Endothelial cell of umbilical vein (primary cell): Measurements from ENCODE around the gene DLX1. TPM values are rescaled to one million over a fixed set of nuclear protein-coding genes. Genes with fewer than 3 reads are reported as not detected.

Experiments used
- BruUV-seq: library from RNA; stranded (reverse); fragments of 400-500 nt; replicated peaks from 2 replicates; lab custom pipeline; 2021; lab: Mats Ljungman, UMichigan
- CTCF ChIA-PET: fragments of 300-600, 350-600 bp; sonication (Branson Sonifier 250); formaldehyde crosslinking; loops from one replicate; lab custom pipeline; 2021; ENCODE audit warnings: antibody characterized with exemption, inconsistent platforms; lab: Charles Lee
- POLR2A ChIA-PET: fragments of 300-600, 350-600 bp; sonication (Branson Sonifier 250); formaldehyde crosslinking; loops from one replicate; lab custom pipeline; 2021; ENCODE audit warnings: antibody characterized with exemption, inconsistent platforms; lab: Charles Lee
- DNase-seq: peaks from one replicate; pipeline ENCODE4 v3.0.0-alpha.2; 2011; ENCODE audit warnings: low read depth, low spot score
- FAIRE-seq: peaks from 2 replicates; lab custom pipeline; 2011; peaks lifted over from hg19 to GRCh38; lab: Jason Lieb, UNC
- H2AFZ ChIP-seq: 2 replicates; pipeline ENCODE4 v1.6.0; 2012; ENCODE audit warnings: low read depth, low read length, control low read depth, inconsistent platforms
- H3K27ac ChIP-seq: 2 replicates; pipeline ENCODE4 v1.5.1; 2011; ENCODE audit warnings: low read depth, mild to moderate bottlenecking, control low read depth, low read length, moderate library complexity; ENCODE audit not compliant: insufficient read depth
- H3K27me3 ChIP-seq, 2 experiments: 2 replicates each; pipeline versions ENCODE4 v1.6.0 to v1.6.1; 2011; ENCODE audit warnings: low read length in 2 of 2, mixed read lengths in 1 of 2; ENCODE audit not compliant: control insufficient read depth in 2 of 2, insufficient read depth in 2 of 2
- H3K36me3 ChIP-seq, 2 experiments: 2 replicates in 1 of 2; 3 replicates in 1 of 2; pipeline ENCODE4 v1.5.1; 2011; ENCODE audit warnings: low read length in 2 of 2, mild to moderate bottlenecking in 1 of 2, moderate library complexity in 1 of 2; ENCODE audit not compliant: control insufficient read depth in 2 of 2, insufficient read depth in 2 of 2; ENCODE audit errors: extremely low read depth in 1 of 2
- H3K4me1 ChIP-seq: 3 replicates; pipeline ENCODE4 v1.5.1; 2011; ENCODE audit warnings: mild to moderate bottlenecking, low read length; ENCODE audit not compliant: control insufficient read depth, insufficient read depth; ENCODE audit errors: extremely low read depth
- H3K4me2 ChIP-seq: 2 replicates; pipeline ENCODE4 v1.6.1; 2011; ENCODE audit warnings: low read length, control low read depth, mixed read lengths; ENCODE audit not compliant: insufficient read depth
- H3K4me3 ChIP-seq, 3 experiments: fragments of 200-600 bp in 1 of 3; sonication (generic), shearing (Covaris generic) in 1 of 3; replicated peaks in 1 of 3; 2 replicates each; pipeline ENCODE4 v1.5.1; 2011 to 2016; ENCODE audit warnings: control low read depth in 3 of 3, low read length in 3 of 3, mild to moderate bottlenecking in 2 of 3, inconsistent platforms in 1 of 3, low read depth in 1 of 3, moderate library complexity in 1 of 3; ENCODE audit not compliant: insufficient read depth in 1 of 3
- H3K79me2 ChIP-seq: 2 replicates; pipeline ENCODE4 v1.6.0; 2012; ENCODE audit warnings: low read length, inconsistent platforms; ENCODE audit not compliant: control insufficient read depth, insufficient read depth
- H3K9ac ChIP-seq: replicated peaks from 2 replicates; pipeline ENCODE3; 2011; ENCODE audit warnings: low read length, control low read depth; ENCODE audit not compliant: insufficient read depth; ENCODE audit errors: extremely low read depth
- H3K9me1 ChIP-seq: replicated peaks from 3 replicates; pipeline ENCODE4 v1.6.0; 2011; ENCODE audit warnings: mild to moderate bottlenecking, low read length; ENCODE audit not compliant: control insufficient read depth, insufficient read depth; ENCODE audit errors: extremely low read depth
- H3K9me3 ChIP-seq: replicated peaks from 2 replicates; pipeline ENCODE4 v1.5.1; 2012; ENCODE audit warnings: low read length, inconsistent platforms; ENCODE audit not compliant: control insufficient read depth, insufficient read depth
- H4K20me1 ChIP-seq: replicated peaks from 2 replicates; pipeline ENCODE3; 2011; ENCODE audit warnings: mild to moderate bottlenecking, low read length; ENCODE audit not compliant: control insufficient read depth, insufficient read depth; ENCODE audit errors: extremely low read depth
- EZH2 ChIP-seq: IDR thresholded peaks from 2 replicates; pipeline ENCODE4 v1.6.1; 2012; ENCODE audit warnings: borderline replicate concordance, low read depth, mild to moderate bottlenecking, moderate library complexity, low read length, inconsistent platforms; ENCODE audit not compliant: severe bottlenecking
- FOS ChIP-seq: IDR thresholded peaks from 2 replicates; pipeline ENCODE4 v1.6.1; 2011; ENCODE audit warnings: mild to moderate bottlenecking, low read length, moderate library complexity, borderline replicate concordance; ENCODE audit not compliant: insufficient read depth
- GATA2 ChIP-seq: IDR thresholded peaks from 2 replicates; pipeline ENCODE4 v1.7.0; 2011; ENCODE audit warnings: low read depth, mild to moderate bottlenecking, moderate library complexity, mixed read lengths, low read length; ENCODE audit not compliant: insufficient read length, insufficient read depth
- JUN ChIP-seq: IDR thresholded peaks from 2 replicates; pipeline ENCODE4 v1.6.1; 2011; ENCODE audit warnings: borderline replicate concordance, low read depth; ENCODE audit not compliant: insufficient read length, insufficient read depth
- MYC ChIP-seq: IDR thresholded peaks from one replicate; pipeline ENCODE4 v1.6.1; 2011; ENCODE audit warnings: mild to moderate bottlenecking, low read depth, low read length
- POLR2A ChIP-seq: IDR thresholded peaks from 2 replicates; pipeline ENCODE4 v1.6.1; 2012; ENCODE audit warnings: low read depth, mild to moderate bottlenecking, control low read depth, low read length
- POLR2AphosphoS5 ChIP-seq: IDR thresholded peaks from 2 replicates; pipeline ENCODE4 v1.6.1; 2012; ENCODE audit warnings: low read depth, mild to moderate bottlenecking, control low read depth, low read length, moderate library complexity; ENCODE audit not compliant: insufficient read depth
- dilution Hi-C: fragments of 300-500 bp; cut with MboI; formaldehyde crosslinking; loops from one replicate; pipeline ENCODE4 v1.15.0; 2019; ENCODE audit warnings: low sequenced_read_pairs; ENCODE audit not compliant: extremely low pct_ligation_motif_present
- intact Hi-C: fragments of 100-400 bp; cut with micrococcal nuclease; formaldehyde crosslinking; loops from one replicate; pipeline ENCODE4 v1.10.0; 2022
- polyA plus RNA-seq, 4 experiments: library from polyadenylated mRNA; depleted of rRNA in 3 of 4; stranded (reverse) in 3 of 4; unstranded in 1 of 4; fragments of >200 nt; gene quantifications; 2 replicates each; pipeline versions ENCODE4 v1.2.1 to v1.2.3, GENCODE V29; 2011 to 2012; ENCODE audit warnings: missing spikeins in 1 of 4
- total RNA-seq: library from RNA; stranded (reverse); gene quantifications from 2 replicates; pipeline ENCODE4 v1.2.3, GENCODE V29; 2021
- TF ChIP-seq, protein P1 (sequence below), 2 donors: IDR thresholded peaks; 1 replicate in 1 of 2; 2 replicates in 1 of 2; pipeline ENCODE4 v1.5.1; 2011; ENCODE audit warnings: low read length in 2 of 2, mild to moderate bottlenecking in 2 of 2, moderate library complexity in 2 of 2, control low read depth in 1 of 2, inconsistent platforms in 1 of 2, low read depth in 1 of 2; ENCODE audit not compliant: insufficient read depth in 1 of 2; ENCODE audit errors: extremely low read depth in 1 of 2
- TF ChIP-seq, protein P2 (sequence below): IDR thresholded peaks from 2 replicates; pipeline ENCODE4 v1.6.1; 2011; ENCODE audit not compliant: insufficient read depth, insufficient read length

DLX1 gene
- total and polyA plus RNA-seq, 2 donors (not counting 3 experiments of a cell fraction or from before 2014, with no cell fraction given) = 0.12 TPM; not detected in 1

DNA sequence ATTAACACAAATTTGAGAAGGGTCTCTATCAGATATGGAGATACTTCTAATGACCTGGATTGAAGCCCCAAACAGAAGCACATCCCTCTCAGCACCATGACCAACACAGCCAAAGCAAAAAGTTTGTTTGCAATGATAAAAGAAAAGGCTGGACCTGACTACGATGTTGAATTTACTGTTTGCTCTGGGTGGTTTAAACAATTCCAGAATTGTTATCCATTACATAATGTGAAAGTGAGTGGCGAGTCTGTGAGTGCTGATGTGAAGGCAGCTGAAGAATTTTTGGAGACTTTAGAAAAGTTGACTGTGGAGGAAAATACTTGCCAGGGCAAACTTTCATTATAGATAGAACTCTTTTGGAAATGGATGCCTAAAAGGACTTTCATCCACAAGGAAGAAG lies 34.8 kb downstream of the DLX1 start:
- dilution Hi-C loops = no loop called here
- intact Hi-C loops = no loop called here

GRCh38 chr2:172128484-172128883 lies 43.2 kb downstream of the DLX1 start:
- intact Hi-C loops = no loop called here
- no peak overlapping the region for H3K4me3 ChIP-seq
- no peak overlapping the region for H3K27ac ChIP-seq
- no peaks in the 10 kb centered on the region for H3K9me1 ChIP-seq
- POLR2A ChIA-PET = no interaction called here
- CTCF ChIA-PET = interaction anchor here (0.5 to 2.9 kb wide), 13 partner anchors 11 to 555 kb away, joined by 3 to 68 read pairs (median 3); no protein-coding TSS in a partner anchor
- dilution Hi-C loops = no loop called here
- H3K9me3 ChIP-seq = no peaks in the 10 kb centered on the region
- no peaks in the 10 kb centered on the region for H3K36me3 ChIP-seq
- H3K4me1 ChIP-seq = no peaks in the 10 kb centered on the region
- no peak overlapping the region for H3K4me2 ChIP-seq
- no peak for FAIRE-seq
- no peak for DNase-seq
- H4K20me1 ChIP-seq = no peaks in the 10 kb centered on the region
- peaks cover 0 to 1% of the 10 kb centered on the region in 2 experiments for H3K27me3 ChIP-seq
- H3K79me2 ChIP-seq = no peaks in the 10 kb centered on the region
- no TSS peak for BruUV-seq
- H2AFZ ChIP-seq = no peak overlapping the region
- H3K9ac ChIP-seq = no peak overlapping the region
- TF ChIP-seq, protein P1, sequence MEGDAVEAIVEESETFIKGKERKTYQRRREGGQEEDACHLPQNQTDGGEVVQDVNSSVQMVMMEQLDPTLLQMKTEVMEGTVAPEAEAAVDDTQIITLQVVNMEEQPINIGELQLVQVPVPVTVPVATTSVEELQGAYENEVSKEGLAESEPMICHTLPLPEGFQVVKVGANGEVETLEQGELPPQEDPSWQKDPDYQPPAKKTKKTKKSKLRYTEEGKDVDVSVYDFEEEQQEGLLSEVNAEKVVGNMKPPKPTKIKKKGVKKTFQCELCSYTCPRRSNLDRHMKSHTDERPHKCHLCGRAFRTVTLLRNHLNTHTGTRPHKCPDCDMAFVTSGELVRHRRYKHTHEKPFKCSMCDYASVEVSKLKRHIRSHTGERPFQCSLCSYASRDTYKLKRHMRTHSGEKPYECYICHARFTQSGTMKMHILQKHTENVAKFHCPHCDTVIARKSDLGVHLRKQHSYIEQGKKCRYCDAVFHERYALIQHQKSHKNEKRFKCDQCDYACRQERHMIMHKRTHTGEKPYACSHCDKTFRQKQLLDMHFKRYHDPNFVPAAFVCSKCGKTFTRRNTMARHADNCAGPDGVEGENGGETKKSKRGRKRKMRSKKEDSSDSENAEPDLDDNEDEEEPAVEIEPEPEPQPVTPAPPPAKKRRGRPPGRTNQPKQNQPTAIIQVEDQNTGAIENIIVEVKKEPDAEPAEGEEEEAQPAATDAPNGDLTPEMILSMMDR (IDR thresholded peaks at IDR 0.05; ENCODE audit: extremely low read depth in 1 of 2, insufficient read depth in 1 of 2, low read depth in 1 of 2, low read length in 2 of 2) = no peak
- TF ChIP-seq JUN (no peak), POLR2A (no peak), MYC (no peak), GATA2 (no peak), FOS (no peak), POLR2AphosphoS5 (no peak), EZH2 (no peak)
- TF ChIP-seq, protein P2, sequence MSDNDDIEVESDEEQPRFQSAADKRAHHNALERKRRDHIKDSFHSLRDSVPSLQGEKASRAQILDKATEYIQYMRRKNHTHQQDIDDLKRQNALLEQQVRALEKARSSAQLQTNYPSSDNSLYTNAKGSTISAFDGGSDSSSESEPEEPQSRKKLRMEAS = no peak

More for the DNA sequence above, 34.8 kb downstream of the DLX1 start:
- no peak overlapping the region for H3K4me2 ChIP-seq
- H3K27ac ChIP-seq = no peak overlapping the region
- H3K4me1 ChIP-seq = peaks cover 4% of the 10 kb centered on the region
- no peaks in the 10 kb centered on the region for H3K9me1 ChIP-seq
- no TSS peak for BruUV-seq
- H3K79me2 ChIP-seq = no peaks in the 10 kb centered on the region
- no peak for FAIRE-seq
- TF ChIP-seq, protein P2 = no peak
- TF ChIP-seq EZH2 = no peak
- CTCF ChIA-PET = interaction anchor here (1.5 kb wide), 1 partner anchor 414 kb away, joined by 5 read pairs; no protein-coding TSS in a partner anchor
- no peaks in the 10 kb centered on the region for H3K9me3 ChIP-seq
- no peak overlapping the region for H3K4me3 ChIP-seq
- POLR2A ChIA-PET = interaction anchor here (0.6 kb wide), 1 partner anchor 931 kb away, joined by 8 read pairs; no protein-coding TSS in a partner anchor
- H3K9ac ChIP-seq = no peak overlapping the region
- peaks cover 2 to 4% of the 10 kb centered on the region in 2 experiments for H3K27me3 ChIP-seq
- no peak for DNase-seq
- no peaks in the 10 kb centered on the region for H3K36me3 ChIP-seq
- H4K20me1 ChIP-seq = no peaks in the 10 kb centered on the region
- H2AFZ ChIP-seq = no peak overlapping the region
